HG02981 (cell line): ENCODE results near the gene TPD52L1.

ENCODE experiments used
- ATAC-seq: cut with Tn5 transposase; IDR thresholded peaks from one replicate; pipeline ENCODE4 v1.9.1; 2021; ENCODE audit warnings: mild to moderate bottlenecking, moderate library complexity; ENCODE audit not compliant: unreplicated experiment

The TPD52L1 gene

DNA sequence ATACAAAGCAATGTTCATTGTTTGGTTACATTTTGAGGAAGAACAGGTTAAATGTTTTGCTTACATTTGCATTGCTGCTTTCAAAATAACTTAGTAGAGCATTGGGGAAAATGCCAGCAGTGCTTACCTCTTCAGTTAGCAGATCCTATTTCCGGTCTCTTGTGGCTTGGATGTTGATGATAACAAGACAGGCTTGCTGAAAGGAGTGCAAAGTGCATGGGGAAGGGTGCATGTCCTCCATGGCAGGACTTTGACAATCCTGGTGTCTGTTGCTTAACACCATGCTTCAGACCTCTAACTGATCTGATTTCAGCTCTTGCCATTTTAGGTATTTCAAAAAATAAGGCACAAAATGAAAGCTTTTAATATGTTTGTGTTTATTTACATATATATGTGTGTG, 21.1 kb downstream of the TPD52L1 start:
- no peak for ATAC-seq

GRCh38 chr6:125175466-125176048, 22.0 kb downstream of the TPD52L1 start:
- no peak for ATAC-seq

- ATAC-seq: no peak
These were observed 28.9 kb downstream of the TPD52L1 start for GRCh38 chr6:125182237-125183008.

DNA sequence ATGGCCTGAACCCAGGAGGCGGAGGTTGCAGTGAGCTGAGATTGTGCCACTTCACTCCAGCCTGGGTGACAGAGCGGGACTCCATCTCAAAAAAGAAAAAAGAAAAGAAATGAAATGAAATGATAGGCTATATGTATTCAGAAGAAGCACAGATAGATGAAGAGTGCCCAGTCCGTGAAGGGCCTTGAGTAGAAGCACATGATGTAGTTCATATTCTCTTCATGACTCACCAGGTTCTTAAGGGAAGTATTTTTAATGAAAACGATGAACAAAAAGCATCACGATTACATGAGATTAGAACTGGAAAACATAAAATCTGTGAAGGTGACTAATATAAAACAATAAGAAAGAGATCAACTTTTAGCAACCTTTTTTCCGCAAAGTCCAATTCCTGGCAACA, 29.8 kb downstream of the TPD52L1 start:
- no peak for ATAC-seq

DNA sequence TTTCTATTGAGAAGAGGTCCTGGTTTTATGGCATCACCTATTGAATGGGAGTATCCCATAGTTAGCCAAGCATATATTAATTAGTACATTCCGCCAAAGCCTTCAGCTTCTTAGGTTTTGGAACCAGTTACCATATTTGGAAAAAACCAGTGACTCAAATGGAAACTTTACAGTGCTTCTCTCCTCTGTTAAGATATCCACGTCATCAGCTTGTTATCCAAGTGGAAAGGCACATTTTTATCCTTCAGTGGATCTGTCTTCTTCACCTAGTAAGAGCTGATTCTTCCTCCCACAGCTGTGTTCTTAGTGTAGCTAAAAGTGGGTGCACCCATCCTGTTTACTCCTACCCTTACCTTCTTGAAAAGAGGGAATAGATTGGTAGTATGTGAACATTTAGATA, 34.5 kb downstream of the TPD52L1 start:
- ATAC-seq: no peak

- no peak for ATAC-seq
These were observed 35.1 kb downstream of the TPD52L1 start for GRCh38 chr6:125188594-125189203.

DNA sequence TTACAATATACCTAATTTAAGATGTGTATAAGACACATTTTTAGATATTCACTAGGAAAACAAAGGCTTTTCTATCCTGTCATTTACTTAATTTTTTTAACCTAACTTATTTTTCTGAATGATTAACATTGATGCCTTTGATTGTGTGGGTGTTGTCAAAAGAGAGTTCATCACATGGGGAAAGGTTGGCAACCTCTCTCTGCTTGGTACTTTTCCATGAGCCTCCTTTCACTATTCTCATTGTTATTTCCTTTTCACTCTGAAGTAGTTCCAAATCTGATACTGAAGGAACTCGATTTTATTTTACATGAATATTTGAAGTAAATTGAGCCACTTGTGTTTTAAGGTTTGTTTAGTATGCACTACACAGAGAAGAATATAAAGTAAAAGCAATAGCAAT, 35.9 kb downstream of the TPD52L1 start:
- no peak for ATAC-seq

DNA sequence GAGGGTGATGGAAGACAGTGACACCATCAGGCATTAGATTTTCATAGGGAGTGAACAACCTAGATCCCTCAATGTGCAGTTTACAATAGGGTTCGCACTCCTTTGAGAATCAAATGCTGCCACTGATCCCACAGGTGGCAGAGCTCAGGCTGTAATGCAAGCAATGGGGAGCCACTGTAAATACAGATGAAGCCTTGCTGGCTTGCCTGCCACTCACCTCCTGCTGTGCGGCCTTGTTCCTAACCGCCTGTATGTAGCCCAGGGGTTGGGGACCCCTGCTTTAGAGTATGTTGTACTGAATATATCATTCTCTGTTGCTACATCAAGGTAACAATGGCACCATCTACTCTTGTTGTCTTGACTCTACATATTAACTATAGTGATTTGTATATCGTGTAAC, 37.1 kb downstream of the TPD52L1 start:
- ATAC-seq: no peak

DNA sequence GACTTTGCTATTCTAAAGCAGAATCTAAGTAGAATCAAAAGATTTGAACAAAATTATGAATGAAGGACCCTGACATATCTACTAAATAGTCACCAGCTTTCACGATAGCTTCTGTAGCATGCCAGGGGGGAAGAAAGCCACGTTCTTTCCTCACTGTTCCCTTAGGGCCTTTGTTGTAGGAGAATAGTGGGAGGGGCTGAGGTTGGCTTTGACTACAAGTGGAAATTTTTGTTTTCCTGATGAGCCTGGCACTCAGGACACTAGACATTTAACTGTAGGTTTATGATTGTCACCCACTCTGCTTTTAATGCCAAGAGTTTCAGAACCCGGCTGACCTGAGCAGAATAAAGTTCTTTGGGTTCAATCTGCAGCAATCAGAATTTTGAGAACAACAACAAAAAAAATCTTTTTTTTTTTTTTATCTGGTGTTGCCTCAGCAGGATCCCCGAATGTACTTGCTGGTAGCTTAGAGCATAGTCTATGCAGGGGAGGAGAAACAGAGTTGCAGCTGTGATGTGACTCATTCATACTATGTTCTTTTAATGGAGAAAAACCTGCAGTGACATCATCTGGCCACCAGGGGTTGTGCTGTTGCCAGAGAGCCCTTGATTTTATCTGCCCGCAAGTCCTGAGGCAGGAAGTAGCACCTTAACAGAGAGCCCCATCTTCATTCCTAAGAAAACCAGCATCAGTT, 38.5 kb downstream of the TPD52L1 start:
- peak; percentile 94 for ATAC-seq

DNA sequence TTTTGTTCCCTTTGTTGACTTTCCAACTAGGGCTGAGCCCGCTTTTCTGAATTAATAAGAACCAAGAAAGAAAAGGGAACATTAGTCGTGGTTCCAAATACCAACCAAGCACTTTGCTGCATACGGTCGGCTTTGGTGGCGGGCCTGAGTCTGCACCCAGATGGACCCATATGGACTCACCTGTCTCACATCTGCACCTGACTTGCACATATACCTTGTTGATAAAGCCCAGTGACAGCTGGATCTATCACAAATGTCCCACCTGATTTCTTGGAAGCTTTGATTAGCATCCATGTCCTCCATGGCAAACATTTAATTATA, 39.0 kb downstream of the TPD52L1 start:
- no peak for ATAC-seq

DNA sequence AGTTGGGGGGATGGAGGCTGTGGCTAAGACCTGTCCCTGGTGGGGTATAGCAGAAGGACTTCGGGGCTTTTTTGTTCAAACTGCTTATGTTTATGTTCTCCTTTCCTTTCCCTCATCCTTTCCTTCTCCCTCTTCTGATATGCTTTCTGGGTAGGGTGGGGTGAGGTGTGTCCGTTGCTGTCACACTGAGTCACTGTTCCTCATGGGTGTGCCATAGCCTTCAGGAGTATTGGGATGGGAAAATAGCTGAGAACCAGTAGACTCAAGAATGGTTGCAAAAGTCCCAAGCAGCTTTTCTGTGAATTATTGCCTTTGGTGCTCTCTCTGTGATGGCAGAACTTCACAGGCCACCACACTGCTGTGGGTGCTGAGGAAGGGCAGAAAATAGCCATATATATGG, 39.6 kb downstream of the TPD52L1 start:
- ATAC-seq: no peak

GRCh38 chr6:125194941-125195340, 41.4 kb downstream of the TPD52L1 start:
- ATAC-seq: no peak

GRCh38 chr6:125195526-125195925, 42.0 kb downstream of the TPD52L1 start:
- no peak for ATAC-seq

- ATAC-seq: no peak
These were observed 43.0 kb downstream of the TPD52L1 start for GRCh38 chr6:125196613-125197012.

DNA sequence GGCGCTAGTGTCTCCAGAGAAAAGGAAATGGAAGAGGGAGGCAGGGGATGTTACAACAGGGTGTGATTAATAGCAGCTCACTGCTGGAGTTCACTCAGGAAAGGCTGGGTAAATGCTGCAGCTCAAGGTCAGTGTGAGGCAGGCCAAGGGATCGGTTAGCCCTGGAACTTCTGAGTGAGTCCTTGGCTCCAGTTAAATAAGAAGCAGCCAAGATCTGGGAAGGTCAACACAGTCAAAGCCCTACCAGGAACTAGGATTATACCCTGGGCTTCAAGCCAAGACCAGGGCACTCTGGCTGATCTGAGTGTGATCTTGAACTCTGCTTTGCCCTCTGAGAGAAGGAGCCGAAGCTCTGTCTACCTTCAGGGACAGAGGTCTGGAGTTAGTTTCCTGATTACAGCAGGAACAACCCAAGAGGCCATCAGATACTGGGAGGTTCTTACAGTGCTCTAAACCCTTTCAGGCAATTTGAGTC, 44.3 kb downstream of the TPD52L1 start:
- no peak for ATAC-seq

DNA sequence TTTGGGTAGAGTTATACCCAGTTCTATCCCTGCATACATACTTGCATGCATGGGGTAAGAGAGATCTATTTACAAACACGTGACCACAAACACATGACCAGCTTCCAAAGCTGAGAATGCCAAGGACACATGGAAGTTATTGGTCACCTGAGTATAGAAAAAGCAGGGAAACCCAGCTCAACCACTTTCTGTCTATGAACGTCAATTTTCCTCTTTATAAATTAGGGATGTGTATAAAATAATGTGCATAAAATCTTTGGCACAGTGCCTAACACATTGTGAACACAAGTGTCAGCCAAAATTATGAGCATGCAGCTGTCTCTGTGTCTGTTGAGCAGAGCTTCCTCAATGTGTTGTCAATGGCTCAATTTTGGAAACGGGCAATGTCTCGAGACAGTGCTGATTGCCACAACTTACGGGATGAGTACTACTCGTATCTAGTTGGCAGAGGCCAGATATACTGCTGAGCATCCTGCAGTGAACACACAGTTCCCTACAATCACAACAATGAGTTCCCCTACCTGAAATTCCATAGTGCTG, 44.9 kb downstream of the TPD52L1 start:
- no peak for ATAC-seq

DNA sequence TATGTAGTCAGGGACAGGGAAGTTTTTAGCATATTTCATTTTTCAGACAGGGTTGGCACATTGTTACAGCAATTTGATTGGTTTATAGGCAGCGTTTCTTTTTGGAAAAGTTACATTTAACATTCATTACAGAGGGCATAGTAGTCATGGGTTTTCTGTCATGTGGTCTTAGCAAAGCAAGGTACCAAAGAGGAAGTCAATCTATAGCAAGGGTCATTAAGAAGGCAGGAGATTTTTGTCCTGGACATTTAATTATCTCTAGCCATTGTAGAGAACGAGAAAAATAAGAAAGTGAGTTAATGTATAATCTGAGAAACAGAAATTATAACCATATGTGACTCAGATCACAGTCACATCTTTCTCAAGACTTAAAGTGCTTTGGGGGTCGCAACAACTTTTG, 47.4 kb downstream of the TPD52L1 start:
- ATAC-seq: no peak

DNA sequence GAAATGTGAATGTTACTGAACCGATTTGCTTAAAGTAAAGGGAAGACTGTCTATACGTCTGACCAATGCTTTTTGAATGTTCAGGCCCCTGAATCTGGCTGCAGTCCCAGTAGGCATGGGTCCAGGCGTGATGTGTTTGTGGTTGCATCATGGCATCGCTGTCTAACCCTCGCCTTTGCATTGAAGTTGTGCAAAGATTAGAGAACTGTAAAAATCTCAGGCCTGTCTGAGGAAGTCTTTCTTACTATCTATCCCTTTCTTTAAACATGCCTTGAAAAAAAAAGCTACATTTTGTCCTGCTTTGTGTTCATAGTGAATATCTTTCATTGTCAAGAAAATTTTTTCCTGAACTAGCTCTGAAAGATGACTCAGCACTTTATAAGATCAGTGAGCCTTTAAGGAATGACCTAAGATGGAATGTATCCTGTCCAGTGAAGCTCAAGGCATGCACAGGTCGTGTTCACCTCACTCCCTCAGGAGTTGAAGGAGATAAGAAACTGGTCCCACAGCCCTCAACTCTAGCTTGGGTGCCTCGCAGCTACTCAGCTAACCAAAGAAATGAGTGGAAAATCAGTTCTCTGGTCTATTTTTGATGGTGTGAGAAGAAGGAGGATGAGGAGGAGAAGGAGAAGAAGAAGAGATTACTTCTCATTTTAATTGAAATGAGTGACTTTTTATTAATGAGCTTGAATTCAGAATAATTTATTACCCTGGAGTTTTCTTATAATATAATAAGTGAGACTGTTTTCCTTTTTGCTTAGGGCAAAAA, 48.6 kb downstream of the TPD52L1 start:
- ATAC-seq: no peak

GRCh38 chr6:125203395-125203794, 49.8 kb downstream of the TPD52L1 start:
- no peak for ATAC-seq

DNA sequence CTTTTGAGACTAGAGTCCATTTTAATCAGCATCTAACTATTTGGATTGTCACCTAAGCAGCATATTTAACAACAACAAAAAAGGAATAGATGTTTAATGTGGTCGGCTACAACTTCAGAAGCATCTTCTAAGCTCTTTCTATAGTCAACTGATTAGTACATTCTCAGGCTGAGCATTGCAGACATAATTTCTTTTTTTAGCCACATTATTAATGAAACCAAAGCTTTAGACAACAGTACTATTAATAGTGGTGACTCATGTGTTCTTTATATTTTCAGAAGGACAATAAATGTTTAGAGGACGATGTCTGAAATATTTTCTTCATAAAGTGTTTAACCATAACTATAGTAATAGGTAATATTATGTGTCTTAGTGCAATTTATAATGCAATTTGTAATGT, 52.4 kb downstream of the TPD52L1 start:
- no peak for ATAC-seq

DNA sequence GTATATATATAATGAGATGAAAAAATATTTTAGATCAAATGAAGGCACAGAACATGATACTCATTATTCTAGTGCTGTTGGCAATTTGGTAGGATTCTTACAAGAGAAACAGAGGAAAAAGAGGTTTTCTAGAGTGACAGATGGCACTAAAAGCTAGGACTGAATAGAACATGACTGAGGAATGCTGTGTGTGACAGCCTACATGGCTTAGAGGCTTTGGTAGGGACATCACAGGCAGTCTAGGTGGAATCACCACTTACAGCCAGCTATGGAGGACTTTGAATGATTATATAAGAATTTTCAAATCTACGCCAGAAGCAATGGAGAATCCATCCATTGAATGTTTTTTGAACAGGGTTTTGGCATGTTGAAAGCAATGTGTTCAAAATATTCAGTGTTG, 52.8 kb downstream of the TPD52L1 start:
- ATAC-seq: no peak
